Subcutaneous adipose tissue (tissue), 4 donors: ENCODE results near the gene CNKSR3. TPM values are rescaled to one million over a fixed set of nuclear protein-coding genes. Genes with fewer than 3 reads are reported as not detected.

Source experiments
- CTCF ChIP-seq: fragments of 450-650 bp; IDR thresholded peaks from one replicate; pipeline ENCODE4 v1.5.1; 2016; ENCODE audit warnings: low read depth, mild to moderate bottlenecking, control low read depth, antibody characterized with exemption, moderate library complexity
- total RNA-seq, 4 donors: library from RNA; depleted of rRNA; stranded (reverse); fragments of >200 nt; gene quantifications; one replicate each; pipeline ENCODE4 v1.1.0, GENCODE V29; 2016

The CNKSR3 gene
- total RNA-seq, 4 donors from 2014 or later: 2.4 to 5.5 (median 3.3) TPM

GRCh38 chr6:154485815-154486214, 24.7 kb downstream of the CNKSR3 start:
- no peak for TF ChIP-seq CTCF

- TF ChIP-seq CTCF: no peak
Measured at GRCh38 chr6:154484942-154485341, 25.5 kb downstream of the CNKSR3 start.

- TF ChIP-seq CTCF: no peak
Measured at GRCh38 chr6:154482858-154483257, 27.6 kb downstream of the CNKSR3 start.

GRCh38 chr6:154481521-154482013, 28.9 kb downstream of the CNKSR3 start:
- no peak for TF ChIP-seq CTCF

GRCh38 chr6:154479771-154480639, 30.5 kb downstream of the CNKSR3 start:
- TF ChIP-seq CTCF: no peak

- no peak for TF ChIP-seq CTCF
Measured at GRCh38 chr6:154479351-154479769, 31.1 kb downstream of the CNKSR3 start.

- no peak for TF ChIP-seq CTCF
Measured at GRCh38 chr6:154478701-154479060, 31.8 kb downstream of the CNKSR3 start.
